Ectodermal cell (in vitro differentiated cells): Measurements from ENCODE around the gene ZNF473.
A peak's percentile ranks its signal among the peaks of the same experiment; 100 is the strongest.

Source experiments
- H3K27ac ChIP-seq: 2 replicates; pipeline ENCODE4 v1.7.0; 2013; ENCODE audit warnings: mild to moderate bottlenecking, low read depth, low read length; ENCODE audit not compliant: insufficient read depth, poor library complexity, severe bottlenecking
- H3K27me3 ChIP-seq: 2 replicates; pipeline ENCODE4 v1.7.0; 2013; ENCODE audit warnings: mild to moderate bottlenecking, low read length; ENCODE audit not compliant: insufficient read depth, control insufficient read depth, poor library complexity, severe bottlenecking
- H3K36me3 ChIP-seq: one replicate; pipeline ENCODE4 v1.7.0; 2013; ENCODE audit warnings: low read length; ENCODE audit not compliant: control insufficient read depth, insufficient read depth
- H3K4me1 ChIP-seq: one replicate; pipeline ENCODE4 v1.7.0; 2013; ENCODE audit warnings: low read length; ENCODE audit not compliant: control insufficient read depth, insufficient read depth
- H3K4me3 ChIP-seq: 2 replicates; pipeline ENCODE4 v1.7.0; 2013; ENCODE audit warnings: low read depth, low read length, control low read depth; ENCODE audit not compliant: insufficient read depth
- H3K9me3 ChIP-seq: 2 replicates; pipeline ENCODE4 v1.7.0; 2013; ENCODE audit warnings: mild to moderate bottlenecking, low read length, moderate library complexity; ENCODE audit not compliant: control insufficient read depth
- WGBS, 2 experiments: methylation state at CpG; one replicate each; pipeline ENCODE4 v1.1.7; 2013; ENCODE audit warnings: missing lambda C conversion rate in 2 of 2; 5-methylcytosine and 5-hydroxymethylcytosine counted together

ZNF473 gene

DNA sequence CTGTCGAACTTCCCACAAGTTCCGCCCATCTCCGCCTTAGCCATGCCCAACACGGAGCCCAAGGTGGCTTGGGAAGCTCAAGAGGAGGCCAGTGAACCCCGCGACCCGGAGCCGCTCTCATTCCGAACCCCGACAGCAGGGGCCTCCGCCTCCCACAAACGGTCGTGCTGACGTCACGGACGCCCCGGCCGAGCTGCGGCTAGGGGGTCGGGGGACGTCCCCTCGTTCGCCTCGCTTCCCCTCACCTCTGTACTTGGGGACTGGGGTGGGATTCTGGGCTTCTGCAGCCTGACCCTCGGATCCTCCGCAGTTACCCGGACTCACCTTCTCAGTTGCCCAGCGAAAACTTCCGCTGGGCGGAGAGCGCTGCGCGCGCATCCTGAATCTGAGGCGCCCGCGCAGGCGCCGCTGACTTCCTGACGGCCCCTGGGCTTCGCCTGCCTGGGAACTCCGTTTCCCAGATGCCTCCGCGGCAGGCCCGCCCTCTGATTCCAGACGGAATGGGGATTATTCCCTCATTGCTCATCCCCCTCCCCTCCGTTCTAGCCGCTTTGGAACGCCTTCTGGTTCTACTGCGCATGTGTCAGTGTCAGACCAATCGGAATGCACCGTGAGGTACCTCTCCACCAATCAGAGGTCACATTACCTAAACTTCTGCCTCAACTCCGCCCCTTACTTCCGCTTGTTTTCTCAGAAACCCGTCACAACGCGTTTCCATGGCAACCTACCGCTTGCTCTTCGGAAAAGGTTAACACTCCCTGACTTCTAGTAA, 597 bp upstream of the ZNF473 start, which contains the start of gene VRK3:
TSS of gene VRK3 (minus strand) at position 351 of the 772 bp plus-strand sequence. CDS start 9,210 bp downstream, outside the sequence.
- no peaks in the 10 kb centered on the region for H3K9me3 ChIP-seq
- WGBS, 2 experiments: 0% methylated on average over 59 of the region's 59 CpGs
- peaks cover 5% of the 10 kb centered on the region for H3K4me1 ChIP-seq
- peak within 1 kb of the TSS; percentile 98 for H3K4me3 ChIP-seq
- H3K27ac ChIP-seq: peak within 1 kb of the TSS; percentile 56
- H3K36me3 ChIP-seq: no peaks in the 10 kb centered on the region
- no peaks in the 10 kb centered on the region for H3K27me3 ChIP-seq

DNA sequence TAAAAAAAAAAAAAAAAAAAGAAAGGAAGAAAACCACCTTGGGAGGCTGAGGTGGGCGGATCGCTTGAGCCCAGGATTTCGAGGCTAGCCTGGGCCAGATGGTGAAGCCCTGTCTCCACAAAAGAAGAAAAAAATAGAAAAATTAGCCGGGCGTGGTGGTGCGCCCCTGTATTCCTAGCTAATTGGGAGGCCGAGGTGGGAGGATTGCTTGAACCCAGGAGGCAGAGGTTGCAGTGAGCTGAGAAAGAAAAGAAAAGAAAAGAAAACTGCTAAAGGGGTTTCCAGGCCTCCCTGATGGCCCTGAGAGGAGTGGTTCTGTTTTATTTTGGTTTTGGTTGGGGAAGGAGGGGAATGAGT, 723 bp downstream of the ZNF473 start:
- H3K27ac ChIP-seq: no peak overlapping the region
- WGBS, 2 experiments: 89 to 93% methylated on average over 7 of the region's 7 CpGs
- H3K27me3 ChIP-seq: no peaks in the 10 kb centered on the region
- H3K9me3 ChIP-seq: no peaks in the 10 kb centered on the region
- H3K36me3 ChIP-seq: peaks cover 5% of the 10 kb centered on the region
- peaks cover 5% of the 10 kb centered on the region for H3K4me1 ChIP-seq
- H3K4me3 ChIP-seq: peak overlapping the region; percentile 98

DNA sequence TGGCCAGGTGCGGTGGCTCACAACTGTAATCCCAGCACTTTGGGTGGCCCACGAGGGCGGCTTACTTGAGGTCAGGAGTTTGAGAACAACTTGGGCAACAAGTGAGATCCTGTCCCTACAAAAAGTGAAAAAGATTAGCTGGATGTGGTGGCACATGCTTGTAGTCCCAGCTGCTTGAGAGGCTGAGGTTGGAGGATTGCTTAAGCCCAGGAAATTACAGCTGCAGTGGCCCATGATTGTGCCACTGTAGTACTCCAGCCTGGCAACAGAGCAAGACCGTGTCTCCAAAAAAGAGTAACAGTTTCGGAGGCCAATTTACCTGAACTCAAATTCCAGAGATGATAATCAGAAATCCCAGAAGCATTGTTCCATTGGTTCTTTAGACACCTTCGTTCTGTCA, 4.4 kb downstream of the ZNF473 start:
- H3K27me3 ChIP-seq: no peaks in the 10 kb centered on the region
- H3K4me3 ChIP-seq: no peak overlapping the region
- peaks cover 32% of the 10 kb centered on the region for H3K36me3 ChIP-seq
- H3K4me1 ChIP-seq: no peaks in the 10 kb centered on the region
- H3K27ac ChIP-seq: no peak overlapping the region
- WGBS, 2 experiments: 95% methylated on average over 6 of the region's 6 CpGs
- no peaks in the 10 kb centered on the region for H3K9me3 ChIP-seq

DNA sequence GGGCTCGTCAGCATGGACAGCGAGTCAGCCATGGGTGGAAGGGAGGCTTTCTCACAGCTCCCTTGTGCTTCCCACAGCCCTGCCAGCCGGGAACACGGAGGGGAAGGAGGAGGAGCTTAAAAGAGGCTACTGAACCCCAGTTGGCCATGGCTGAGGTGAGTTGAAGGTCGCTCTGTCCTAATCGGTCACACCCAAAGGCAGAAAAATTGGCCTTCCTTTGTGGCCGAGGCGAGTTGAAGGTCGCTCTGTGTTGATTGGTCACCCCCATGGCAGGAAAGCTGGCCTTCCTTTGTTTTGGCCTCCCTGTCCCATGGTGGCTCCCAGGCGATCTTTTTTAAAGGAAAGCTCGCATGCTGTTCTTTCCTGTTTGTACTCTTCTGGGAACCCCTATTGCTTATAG, 5.1 kb downstream of the ZNF473 start:
- Histone ChIP-seq H3K27ac (no peak overlapping the region), H3K36me3 (peaks cover 32% of the 10 kb centered on the region), H3K4me3 (no peak overlapping the region), H3K27me3 (no peaks in the 10 kb centered on the region), H3K4me1 (no peaks in the 10 kb centered on the region), H3K9me3 (no peaks in the 10 kb centered on the region)
- 88 to 90% methylated on average over 11 of the region's 11 CpGs for WGBS, 2 experiments

DNA sequence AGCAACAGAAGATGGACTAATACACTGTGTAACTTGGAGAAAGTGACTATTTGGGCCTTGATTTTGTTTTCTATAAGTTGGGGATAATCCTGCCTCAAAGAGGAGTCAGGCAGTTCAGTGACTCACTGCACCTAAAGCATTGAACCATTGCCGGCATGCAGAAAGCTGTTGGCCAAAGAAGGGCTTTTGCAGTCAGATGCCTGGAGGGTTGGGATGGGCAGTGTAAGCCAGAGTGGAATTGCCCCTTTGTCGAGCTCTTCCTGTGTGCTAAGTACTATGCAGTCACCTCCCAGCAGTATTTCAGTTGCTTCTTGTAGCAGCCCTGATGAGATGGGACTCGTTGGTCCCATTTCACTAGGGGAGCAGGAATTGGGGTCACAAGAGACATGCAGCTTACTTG, 11.1 kb downstream of the ZNF473 start:
- WGBS, 2 experiments: 90 to 95% methylated on average over 3 of the region's 3 CpGs
- no peak overlapping the region for H3K27ac ChIP-seq
- H3K4me1 ChIP-seq: no peaks in the 10 kb centered on the region
- H3K27me3 ChIP-seq: no peaks in the 10 kb centered on the region
- peaks cover 67% of the 10 kb centered on the region for H3K36me3 ChIP-seq
- no peaks in the 10 kb centered on the region for H3K9me3 ChIP-seq
- H3K4me3 ChIP-seq: no peak overlapping the region

DNA sequence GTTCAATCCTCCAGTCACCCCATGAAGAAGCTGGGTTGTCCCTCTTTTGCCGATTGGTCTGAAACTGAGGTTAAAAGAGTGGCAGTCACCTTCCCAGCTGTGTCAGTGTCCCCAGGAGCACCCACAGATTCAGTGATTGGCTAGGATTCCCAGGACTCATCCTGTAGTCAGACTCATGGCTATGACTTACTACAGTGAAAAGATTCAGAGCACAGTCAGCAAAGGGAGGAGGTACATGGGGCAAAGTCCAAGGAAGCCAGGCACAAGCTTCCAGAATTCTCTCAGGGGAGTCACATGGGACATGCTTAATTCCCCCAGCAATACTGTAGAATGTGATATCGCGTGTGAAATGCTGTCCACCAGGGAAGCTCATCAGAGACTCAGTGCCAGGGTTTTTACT, 14.2 kb downstream of the ZNF473 start:
- 96 to 98% methylated on average over 3 of the region's 3 CpGs for WGBS, 2 experiments
- Histone ChIP-seq H3K9me3 (no peaks in the 10 kb centered on the region), H3K27me3 (no peaks in the 10 kb centered on the region), H3K4me3 (no peak overlapping the region), H3K4me1 (no peaks in the 10 kb centered on the region), H3K36me3 (peaks cover 71% of the 10 kb centered on the region), H3K27ac (no peak overlapping the region)

DNA sequence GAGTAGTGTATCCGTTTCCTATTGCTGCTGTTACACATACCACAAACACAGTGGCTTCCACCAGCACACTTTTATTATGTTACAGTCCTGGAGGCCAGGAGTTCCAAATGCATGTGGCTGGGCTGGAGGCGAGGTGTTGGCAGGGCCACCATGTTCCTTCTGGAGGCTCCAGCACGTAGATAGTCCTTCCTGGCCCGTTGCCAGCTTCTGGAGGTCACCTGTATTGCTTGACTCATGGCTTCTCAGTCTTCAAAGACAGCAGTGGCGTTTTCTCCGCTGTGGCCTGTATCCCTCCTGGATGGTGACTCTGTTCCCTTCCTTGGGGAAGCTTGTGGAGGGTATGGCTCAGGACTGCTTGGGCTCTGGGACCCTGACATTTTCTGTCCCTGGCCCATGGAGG, 15.2 kb downstream of the ZNF473 start:
- Histone ChIP-seq H3K27ac (no peak overlapping the region), H3K9me3 (no peaks in the 10 kb centered on the region), H3K27me3 (no peaks in the 10 kb centered on the region), H3K4me1 (no peaks in the 10 kb centered on the region), H3K36me3 (peaks cover 81% of the 10 kb centered on the region), H3K4me3 (no peak overlapping the region)
- WGBS, 2 experiments: 93 to 94% methylated on average over 6 of the region's 6 CpGs

DNA sequence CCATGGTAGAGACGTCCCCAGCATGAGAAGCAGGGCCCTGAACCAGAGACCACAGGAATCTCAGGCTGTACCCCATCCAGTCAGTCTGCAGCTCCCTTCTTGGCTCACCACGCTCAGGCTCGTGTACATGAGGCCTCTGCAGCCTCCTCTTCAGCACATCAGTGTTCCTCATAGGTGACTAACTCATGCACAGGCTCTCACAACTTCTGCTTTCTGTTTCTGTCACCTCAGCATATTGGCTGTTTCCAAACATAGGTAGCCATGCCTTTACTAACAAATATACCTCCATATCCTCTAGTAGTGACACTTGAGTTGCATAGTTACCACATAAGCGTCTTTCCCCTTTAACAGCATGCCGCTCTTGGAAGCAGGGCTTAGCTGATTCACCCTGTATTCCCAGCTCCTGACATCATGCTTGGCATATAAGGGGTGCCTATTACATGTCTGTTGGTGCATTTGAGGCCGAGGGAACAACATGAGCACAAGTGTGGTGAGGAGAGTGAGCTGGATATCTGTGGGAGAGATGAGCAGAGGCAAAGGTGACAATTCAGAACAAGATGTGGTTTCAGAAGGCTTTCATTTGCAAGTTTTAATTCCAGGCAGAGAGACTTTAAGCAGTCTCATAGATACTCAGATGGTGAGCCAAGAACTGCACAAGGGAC, 16.7 kb downstream of the ZNF473 start:
- WGBS, 2 experiments: 94 to 95% methylated on average over 6 of the region's 6 CpGs
- H3K27ac ChIP-seq: no peak overlapping the region
- H3K36me3 ChIP-seq: peaks cover 92% of the 10 kb centered on the region
- H3K9me3 ChIP-seq: peaks cover 4% of the 10 kb centered on the region
- no peaks in the 10 kb centered on the region for H3K4me1 ChIP-seq
- no peak overlapping the region for H3K4me3 ChIP-seq
- H3K27me3 ChIP-seq: no peaks in the 10 kb centered on the region

DNA sequence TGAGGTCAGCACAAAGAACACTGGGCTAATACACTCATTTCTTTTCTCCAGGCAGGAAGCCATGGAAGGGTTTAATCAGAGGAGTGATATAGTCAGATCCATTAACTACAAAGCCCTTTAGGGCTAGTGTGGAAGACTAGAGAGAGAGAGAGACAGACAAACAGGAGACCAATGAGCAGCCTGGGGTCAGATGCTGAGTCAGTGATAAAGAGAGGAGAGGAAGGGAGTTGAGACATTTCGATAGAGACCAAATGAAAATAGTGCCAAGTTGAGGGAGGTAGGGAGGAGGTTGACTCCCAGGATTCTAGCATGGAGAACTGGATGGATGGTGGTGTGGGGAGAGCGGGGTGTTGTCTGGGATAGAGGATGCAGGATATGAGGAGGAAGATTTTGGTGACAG, 18.2 kb downstream of the ZNF473 start:
- 90 to 97% methylated on average over 2 of the region's 2 CpGs for WGBS, 2 experiments

DNA sequence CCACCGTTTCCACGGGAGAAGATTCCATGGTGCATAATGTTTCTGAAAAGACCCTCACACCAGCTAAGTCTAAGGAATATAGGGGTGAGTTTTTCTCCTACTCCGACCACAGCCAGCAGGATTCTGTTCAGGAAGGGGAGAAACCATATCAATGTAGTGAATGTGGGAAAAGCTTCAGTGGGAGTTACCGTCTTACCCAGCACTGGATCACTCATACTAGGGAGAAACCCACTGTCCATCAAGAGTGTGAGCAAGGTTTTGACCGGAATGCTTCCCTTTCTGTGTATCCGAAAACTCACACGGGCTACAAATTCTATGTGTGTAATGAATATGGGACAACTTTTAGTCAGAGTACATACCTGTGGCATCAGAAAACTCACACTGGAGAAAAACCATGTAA, 19.1 kb downstream of the ZNF473 start:
- peaks cover 80% of the 10 kb centered on the region for H3K36me3 ChIP-seq
- H3K4me1 ChIP-seq: no peaks in the 10 kb centered on the region
- H3K4me3 ChIP-seq: no peak overlapping the region

More for the DNA sequence above, 18.2 kb downstream of the ZNF473 start:
- Histone ChIP-seq H3K27me3 (no peaks in the 10 kb centered on the region), H3K27ac (no peak overlapping the region), H3K4me1 (no peaks in the 10 kb centered on the region), H3K36me3 (peaks cover 89% of the 10 kb centered on the region), H3K4me3 (no peak overlapping the region), H3K9me3 (peaks cover 4% of the 10 kb centered on the region)

More for the DNA sequence above, 19.1 kb downstream of the ZNF473 start:
- Histone ChIP-seq H3K27me3 (no peaks in the 10 kb centered on the region), H3K9me3 (peaks cover 4% of the 10 kb centered on the region), H3K27ac (no peak overlapping the region)
- WGBS, 2 experiments: 93 to 96% methylated on average over 7 of the region's 7 CpGs
